COLO668 (cell line): ENCODE data around the gene DCLK1.

ENCODE experiments used
- DNase-seq: peaks from one replicate; lab custom pipeline; 2025; ENCODE audit not compliant: unreplicated experiment; lab: John Stamatoyannopoulos, UW

The DCLK1 gene

DNA sequence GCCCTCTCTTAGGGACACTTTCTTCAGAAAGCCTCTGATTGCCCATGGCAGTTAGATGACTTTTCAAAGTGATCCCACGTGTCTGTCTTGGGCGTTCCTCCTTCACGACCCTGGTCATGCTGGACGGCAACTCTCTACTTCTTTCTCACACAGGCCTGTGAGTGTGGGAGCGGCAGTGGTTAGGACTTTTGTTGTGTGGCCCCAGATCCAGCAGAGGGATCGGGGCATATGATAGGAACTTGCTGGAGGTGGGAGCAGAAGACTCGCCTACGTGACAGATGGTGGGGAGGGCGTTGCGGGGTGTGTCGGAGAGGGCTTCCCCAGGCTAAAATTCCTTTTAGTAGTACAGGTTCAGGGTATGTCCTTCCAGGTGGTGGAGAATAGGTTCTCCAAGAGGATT lies 365.2 kb downstream of the DCLK1 start:
- no peak for DNase-seq

DNA sequence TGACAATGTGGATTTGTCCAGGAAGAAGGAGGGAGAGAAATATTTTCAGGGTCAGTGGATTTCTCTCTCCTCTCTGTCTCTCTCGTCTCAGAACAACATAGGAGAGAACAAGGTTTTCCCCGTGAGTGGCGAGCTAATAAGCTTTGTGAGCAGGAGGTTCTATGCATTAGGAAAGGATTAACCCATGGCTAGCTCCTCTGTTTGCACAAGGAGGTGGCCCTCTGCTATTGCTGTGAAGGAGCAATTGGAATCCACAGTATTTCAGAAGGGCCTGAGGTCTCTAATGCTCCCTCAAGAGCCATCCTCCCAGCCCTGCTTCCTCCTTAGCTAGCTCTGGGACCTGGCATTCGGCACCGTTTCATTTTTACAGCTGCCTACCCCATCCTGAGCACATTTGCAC lies 365.8 kb downstream of the DCLK1 start:
- DNase-seq = no peak

DNA sequence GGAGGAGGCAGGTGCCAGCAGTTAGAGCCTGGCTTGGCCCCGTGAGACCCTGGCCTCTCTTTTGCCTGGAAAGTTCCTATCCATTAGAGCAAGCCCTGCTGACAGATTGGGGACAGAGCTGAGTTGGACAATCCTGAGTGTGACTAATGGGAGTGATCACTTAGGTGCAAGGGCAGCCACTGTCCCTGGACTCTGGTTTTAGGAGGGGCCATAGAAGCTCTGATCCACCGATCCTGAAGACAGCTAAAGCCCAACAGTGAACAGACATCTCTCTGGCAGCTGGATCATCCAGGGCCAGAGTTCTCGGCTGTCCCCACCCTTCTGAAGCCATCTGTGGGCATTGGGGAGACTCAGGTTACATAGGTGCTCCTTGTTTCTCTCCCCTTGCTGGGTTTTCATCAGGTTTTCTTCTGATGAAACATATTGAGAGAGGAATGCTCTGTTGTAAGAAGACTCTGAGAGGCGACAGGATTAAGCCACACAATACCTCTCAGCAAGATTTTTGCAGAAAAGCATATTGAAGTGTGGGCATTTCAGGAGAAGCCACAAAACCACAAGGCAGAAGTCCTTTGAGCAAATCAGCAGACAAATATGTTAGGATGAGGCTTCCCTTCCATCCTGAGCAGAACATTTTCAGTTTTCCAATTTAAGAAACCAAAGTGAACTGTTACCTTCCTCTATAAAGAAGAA lies 366.7 kb downstream of the DCLK1 start:
- no peak for DNase-seq

DNA sequence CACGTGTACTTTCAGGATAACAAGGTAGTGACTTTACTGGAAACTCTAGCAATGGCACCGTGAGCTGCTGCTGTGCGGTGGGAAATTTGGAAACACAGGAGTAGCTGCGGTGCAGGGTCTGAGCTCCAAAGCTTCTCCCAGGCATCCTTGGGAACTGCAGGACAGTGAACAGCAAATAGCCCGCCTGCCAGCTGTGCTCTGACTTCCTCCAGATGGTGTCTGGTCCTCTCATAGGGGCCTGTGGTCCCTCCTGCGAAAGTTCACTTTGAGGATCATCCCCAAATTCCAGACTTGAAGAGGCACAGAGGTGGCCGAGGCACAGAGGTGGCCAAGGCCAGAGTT lies 367.4 kb downstream of the DCLK1 start:
- DNase-seq = no peak

DNA sequence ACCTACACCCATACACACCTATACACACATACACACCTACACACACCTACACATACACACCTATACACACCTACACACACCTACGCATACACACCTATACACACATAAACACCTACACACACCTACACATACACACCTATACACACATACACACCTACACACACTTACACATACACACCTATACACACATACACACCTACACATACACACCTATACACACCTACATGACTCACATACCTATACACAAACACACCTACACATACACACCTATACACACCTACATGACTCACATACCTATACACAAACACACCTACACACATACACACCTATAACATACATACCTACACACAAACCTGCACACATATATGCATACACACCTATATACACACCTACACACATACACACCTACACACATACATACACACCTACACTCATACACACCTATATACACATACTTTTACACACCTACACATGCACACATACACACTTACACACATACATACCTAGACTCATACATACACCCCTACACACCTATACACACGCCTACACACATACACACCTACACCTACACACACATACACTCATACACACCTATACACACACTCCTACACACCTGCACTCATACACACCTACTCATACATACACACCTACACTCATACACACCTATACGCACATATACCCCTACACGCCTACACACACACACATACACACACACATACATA lies 368.0 kb downstream of the DCLK1 start:
- DNase-seq = no peak

DNA sequence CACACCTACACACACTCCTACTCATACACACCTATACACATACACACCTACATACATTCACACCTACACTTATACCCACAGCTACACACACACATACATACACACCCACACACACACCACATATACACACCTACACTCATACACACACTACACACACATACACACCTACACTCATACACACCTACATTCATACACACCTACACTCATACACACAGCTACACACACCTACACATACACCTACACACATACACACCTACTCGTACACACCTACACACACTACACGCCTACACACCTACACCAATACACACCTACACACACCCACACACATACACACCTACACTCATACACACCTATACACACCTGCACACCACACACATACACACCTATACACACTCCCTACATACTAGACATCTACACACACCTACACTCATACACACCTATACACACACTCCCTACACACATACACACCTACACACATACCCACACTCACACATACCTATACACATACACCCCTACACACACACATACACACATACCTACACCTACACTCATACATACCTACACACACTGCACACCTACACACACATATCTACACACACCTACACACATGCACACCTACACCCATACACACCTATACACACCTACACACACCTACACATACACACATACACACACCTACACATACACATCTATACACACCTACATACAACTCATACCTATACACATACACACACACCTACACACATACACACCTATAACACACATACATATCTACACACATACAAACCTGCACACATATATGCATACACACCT lies 369.5 kb downstream of the DCLK1 start:
- no peak for DNase-seq

DNA sequence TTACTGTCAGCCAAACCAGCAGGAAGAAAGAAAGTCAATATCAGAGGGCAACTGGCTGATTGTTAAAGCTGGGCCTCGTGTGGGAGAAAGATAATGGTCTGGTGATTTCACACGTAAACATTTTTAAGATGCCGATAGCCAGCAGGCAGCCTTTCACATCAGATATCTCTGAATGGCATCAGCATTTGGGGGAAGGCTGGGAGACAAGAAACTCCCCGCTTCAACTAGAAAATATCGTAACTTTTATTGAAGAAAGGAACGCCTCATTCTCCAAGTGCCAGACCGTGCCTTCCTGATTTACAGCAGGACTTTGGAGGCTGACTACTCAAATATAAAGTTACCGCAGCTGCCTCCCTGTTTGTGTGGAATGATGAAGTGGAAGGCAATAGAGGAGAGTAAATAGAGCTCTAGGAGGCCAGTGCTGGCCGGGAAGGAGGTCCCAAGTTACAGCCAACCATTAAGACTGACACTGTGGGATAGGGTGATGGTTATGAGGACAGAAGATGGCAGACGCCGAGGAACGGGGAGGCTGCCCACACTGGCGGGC lies 370.4 kb downstream of the DCLK1 start:
- DNase-seq = no peak

DNA sequence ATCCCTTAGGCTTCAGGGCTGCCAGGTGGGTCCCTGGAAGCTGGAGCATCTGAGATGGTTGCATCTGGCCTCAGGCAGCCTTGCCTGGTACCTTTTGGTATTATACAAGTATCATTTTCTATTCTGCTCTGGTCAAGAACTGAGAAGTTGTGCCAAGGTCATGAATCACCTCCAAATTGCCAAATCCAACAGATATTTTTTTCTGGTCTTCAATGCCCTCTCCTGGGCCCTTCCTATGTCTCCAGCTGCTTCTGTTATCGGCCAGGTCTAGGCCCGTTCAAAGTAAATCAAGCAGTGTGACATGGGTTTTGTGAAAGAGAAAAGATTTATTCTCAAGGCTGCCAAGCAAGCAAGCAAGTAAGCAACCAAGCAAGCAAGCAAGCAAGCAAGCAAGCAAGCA lies 383.6 kb downstream of the DCLK1 start:
- DNase-seq = no peak

DNA sequence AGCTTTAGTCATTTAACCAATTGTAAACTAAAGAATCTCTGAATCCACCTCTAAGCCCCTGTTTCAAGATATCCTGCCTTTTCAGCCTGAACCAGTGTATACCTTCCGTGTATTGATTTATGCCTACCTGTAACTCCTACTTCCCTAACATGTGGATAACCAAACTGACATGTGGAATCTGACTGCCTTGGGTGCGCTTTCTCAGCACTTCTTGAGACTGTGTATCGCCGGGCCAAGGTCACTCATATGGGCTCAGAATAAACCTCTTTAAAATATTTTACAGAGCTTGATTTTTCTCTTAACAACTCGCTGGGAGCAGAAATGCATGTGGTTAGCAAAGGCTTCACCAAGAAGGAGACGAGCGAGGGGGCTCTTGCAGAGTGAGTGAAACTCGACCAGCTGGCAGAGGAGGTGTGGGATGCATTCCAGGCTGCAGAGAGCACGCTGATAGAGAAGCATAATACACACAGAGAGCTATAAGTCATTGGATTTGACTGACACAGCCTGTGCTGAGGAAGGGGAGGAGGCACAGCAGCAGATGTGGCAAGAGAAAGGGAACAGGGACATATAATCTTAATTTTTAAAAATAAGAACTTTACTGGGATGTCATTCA lies 386.5 kb downstream of the DCLK1 start:
- no peak for DNase-seq

DNA sequence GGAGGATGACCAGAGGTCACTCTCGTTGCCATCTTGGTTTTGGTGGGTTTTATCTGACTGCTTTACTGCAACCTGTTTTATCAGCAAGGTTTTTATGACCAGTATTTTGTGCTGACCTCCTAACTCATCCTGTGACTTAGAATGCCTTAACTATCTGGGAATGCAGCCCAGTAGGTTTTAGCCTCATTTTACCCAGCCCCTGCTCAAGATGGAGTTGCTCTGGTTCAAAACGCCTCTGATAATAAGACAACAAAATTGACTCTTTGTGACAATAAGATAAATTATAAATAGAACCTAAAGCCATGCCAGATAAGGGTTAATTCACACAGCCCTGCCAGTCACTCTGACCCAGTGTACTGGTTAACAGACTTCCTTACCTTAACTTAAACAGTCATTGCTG lies 387.0 kb downstream of the DCLK1 start:
- DNase-seq = no peak

DNA sequence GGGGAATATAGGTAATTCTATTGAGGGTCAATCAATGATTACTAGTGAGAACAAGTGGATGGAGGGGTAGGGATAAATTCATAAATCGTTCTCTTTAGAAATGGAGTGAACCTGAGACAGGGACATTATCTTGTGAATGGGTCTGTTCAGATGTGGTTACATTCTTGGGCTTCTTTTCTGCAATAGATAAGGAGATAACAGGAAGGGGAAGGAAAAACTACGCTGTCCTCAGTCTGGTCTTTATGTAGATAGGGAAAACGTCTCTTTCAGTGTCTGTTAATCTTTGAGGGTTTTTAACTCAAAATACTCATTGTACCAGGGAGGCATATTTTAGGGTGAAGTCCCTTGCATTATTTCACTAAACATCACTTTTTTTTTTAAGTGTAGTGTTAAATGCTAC lies 388.0 kb downstream of the DCLK1 start:
- no peak for DNase-seq

DNA sequence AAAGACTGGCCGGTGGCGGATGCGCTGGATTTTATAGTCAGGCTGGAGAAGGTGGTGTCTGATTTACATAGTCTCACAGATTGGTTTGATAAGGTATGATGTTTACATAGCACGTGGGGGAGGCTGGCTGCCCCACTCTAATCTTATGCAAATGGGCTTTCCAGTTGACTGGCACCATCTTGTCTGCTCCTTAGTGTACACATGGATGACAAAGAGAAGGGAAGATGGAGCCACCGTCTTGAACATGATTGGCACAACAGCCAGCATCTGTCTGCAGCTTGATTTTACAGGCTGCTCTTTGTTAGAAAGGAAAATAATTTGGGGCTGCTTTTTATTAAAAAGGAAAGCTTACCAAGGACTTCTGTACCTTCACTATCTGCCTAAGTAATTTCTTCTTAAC lies 389.5 kb downstream of the DCLK1 start:
- DNase-seq = no peak

DNA sequence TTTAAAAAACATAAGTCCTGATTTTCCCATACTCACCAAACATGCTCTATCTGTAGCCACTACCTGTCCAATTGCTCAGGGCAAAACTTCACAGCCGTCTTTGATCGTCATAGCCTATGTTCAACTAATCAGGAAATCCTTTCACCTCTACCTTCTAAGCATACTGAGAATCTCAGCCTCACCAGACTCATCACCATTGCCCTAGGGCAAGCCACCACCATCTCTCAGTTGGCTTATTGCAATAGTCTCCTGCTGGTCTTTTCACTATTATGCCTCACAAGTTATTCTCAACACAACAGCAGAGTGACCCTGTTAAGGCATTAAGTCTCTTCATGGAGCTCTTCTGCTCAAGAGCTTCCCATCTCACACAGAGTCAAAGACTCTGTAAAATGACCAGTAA lies 394.3 kb downstream of the DCLK1 start:
- no peak for DNase-seq

DNA sequence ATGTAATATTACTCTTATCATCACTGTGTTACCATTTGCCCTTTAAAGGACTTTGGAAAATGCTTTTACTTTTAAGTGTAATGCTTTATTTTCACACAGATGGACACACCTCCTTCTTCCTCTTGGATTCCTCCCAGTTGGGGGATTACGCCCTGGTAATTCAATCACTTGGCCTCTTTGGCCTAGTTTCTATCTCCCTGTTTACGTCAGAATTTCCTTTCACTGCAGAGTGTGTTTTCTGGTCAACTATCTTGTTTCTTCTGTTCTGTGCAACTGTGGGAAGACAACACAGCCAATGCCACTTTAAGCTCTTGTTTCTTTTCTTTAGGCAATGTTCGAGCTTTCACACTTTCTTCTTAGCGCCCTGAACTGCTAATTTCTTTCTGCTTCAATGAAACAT lies 397.4 kb downstream of the DCLK1 start:
- no peak for DNase-seq

DNA sequence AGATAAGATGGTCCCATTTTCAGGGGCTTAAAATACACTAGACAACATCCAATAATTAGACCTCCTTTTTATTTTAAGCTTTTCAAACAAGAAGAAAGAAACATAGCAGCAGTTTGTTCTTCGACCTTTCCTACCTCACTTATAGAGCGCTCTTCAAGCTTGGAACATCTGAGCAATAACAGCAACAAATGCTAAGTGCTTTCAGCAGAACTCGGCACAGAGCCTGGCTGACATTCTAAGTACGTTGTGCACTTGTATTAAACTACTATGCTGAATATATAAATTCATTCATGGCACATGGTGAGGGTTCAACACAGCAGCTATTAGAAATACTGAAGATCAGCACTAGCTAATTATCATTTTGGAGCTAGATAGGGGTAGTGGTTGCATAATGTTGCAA lies 398.6 kb downstream of the DCLK1 start:
- no peak for DNase-seq

DNA sequence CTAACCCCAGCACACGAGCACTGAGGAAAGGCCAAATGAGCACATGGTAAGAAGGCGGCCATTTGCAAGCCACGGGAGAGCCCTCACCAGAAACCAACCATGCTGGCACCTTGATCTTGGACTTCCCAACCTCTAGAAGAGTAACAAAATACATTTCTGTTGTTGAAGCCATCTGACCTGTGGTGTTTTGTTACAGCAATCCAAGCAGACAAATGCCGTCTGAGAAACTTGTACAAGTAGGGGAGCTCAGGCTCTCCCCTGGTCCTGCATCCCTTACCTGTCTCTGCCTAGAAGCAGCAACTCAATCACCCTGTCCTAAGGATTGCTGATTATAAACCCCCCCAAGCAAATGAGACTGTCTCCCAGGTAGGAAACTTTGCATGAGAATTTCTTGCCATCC lies 399.7 kb downstream of the DCLK1 start:
- no peak for DNase-seq

DNA sequence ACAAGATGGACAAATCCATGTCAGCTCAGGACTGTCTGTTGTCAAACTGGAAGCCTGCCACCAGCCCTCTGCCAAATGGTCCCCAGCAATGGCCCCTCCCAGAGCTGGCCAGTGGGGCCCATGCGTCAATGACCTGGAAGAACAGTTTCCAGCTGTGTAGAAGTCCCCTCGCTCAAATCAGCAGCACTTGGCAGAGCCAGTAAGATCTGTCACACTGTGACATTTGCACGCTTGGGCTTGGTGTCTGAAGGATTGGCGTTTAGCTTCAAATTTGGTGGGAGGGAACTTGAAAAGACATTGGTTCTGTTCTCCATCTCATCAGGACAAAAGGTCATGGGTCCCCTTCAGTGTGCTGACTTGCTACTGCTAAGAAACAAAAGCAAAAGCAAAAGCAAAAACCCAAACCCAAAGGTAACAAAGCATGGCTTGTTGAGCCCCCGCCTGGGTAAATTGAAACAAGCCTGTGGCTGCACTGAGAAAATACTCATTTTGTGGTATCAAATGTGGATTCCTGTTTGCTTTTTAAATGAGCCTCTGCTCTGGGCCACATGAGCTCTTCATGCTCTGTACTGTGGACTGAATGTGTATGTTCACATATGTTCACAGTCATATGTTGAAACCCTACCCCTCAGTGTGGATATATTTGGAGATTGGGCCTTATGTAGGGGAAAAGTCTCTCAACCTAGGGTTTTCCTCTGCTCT lies 401.1 kb downstream of the DCLK1 start:
- no peak for DNase-seq

DNA sequence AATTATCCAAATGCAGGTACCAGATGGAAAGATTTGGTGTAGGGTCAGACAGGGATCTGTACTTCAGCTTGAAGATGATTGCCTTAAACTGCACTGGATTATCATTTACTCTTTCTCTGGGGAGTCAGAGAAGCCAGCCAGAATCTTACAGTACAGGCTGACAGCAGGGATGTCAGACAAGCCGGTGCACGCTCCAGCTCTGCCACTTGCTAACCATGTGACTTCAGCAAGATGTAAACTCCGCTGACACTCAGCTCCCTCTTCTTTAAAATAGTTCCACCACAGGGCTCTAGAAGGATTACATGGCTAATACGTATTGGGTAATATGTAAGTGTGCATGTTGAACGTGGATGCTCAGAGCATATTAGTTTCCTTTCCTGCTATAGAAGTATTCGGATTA lies 403.3 kb downstream of the DCLK1 start:
- DNase-seq = no peak

DNA sequence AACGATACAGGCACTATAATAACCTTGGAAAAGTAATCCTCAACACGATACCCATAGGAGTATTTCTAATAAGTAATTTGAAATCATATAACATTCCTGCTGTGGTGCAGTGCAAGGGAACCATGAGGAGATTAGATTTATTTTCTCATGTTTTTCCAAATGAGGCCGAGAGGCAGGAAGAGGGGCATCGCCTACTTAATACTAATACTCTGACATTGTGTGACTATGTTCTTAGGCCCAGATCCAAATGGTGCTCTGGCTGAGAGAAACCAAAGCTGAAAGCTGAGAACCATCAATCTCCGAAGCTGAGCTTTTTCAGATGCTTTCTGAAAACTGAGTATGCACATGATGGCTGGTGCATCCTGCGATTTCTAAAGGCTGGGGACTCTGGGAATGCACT lies 406.7 kb downstream of the DCLK1 start:
- DNase-seq = no peak

DNA sequence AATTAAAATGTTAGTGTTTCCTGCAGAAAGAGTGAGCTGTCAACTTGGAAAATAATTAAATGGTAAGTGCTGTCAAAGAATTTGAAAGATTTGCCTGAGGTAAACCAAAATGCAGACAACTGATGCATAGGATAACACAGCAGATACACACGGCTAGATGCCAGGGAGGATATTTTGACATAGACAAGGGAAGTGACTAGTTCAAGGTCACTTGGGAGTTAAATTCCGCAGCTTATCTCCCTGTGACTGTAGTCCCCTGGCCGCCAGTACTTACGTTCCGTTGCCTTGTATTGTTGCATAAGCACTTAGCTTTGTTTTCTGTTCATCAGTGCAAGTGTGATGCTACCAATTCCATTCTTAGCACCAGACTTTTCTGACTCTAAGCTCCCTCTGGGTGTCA lies 407.4 kb downstream of the DCLK1 start:
- no peak for DNase-seq

DNA sequence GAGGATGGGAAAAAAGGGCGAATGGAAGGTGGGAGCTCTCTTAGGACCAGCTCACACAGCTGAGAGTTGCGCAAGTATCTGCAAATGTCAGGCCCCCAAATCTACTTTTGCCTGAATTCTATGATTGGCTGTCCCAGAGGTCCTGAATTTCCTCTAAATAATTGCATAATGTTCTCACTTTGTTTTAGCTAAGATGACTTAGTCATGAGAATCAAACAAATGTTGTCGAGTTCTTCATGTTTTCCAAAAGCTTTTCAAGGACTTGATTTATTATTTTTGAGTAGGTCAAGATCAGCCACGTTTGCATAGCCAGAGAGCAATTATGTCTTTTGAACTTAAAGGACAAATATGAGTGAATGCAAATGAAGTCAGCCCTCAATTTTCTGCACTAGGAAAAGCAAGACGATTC lies 408.1 kb downstream of the DCLK1 start:
- DNase-seq = no peak
